ACC112 (cell line): ENCODE data around the gene RNASE13.
"Not testable (repeated sequence)": the region's sequence is repeated elsewhere in the genome, so short reads cannot be mapped to it uniquely, and the experiment has no call there.

Experiments used
- H2AFZ ChIP-seq: fragments of 200-600 bp; sonication (generic); one replicate; pipeline ENCODE4 v1.6.0; 2017; ENCODE audit warnings: antibody characterized with exemption, low read length; ENCODE audit not compliant: unreplicated experiment
- H3K27ac ChIP-seq: fragments of 200-600 bp; sonication (generic); 2 replicates; pipeline ENCODE4 v1.5.1; 2014; ENCODE audit warnings: low read depth, mild to moderate bottlenecking, antibody characterized with exemption, low read length, moderate library complexity
- H3K27me3 ChIP-seq: fragments of 200-600 bp; sonication (generic); 2 replicates; pipeline ENCODE4 v1.6.1; 2014; ENCODE audit warnings: mild to moderate bottlenecking, antibody characterized with exemption, low read length, moderate library complexity, mixed read lengths; ENCODE audit not compliant: insufficient read depth
- H3K36me3 ChIP-seq: fragments of 200-600 bp; sonication (generic); 2 replicates; pipeline ENCODE4 v1.6.1; 2016; ENCODE audit warnings: mild to moderate bottlenecking, antibody characterized with exemption, low read length, moderate library complexity, mixed read lengths; ENCODE audit not compliant: insufficient read depth
- H3K4me1 ChIP-seq: fragments of 200-600 bp; sonication (generic); one replicate; pipeline ENCODE4 v1.6.1; 2016; ENCODE audit warnings: low read length, mixed read lengths; ENCODE audit not compliant: insufficient read depth, unreplicated experiment, control insufficient read depth
- H3K4me3 ChIP-seq: fragments of 200-600 bp; sonication (generic); 2 replicates; pipeline ENCODE4 v1.5.1; 2014; ENCODE audit warnings: mild to moderate bottlenecking, low read depth, low read length
- H3K79me2 ChIP-seq: fragments of 200-600 bp; sonication (generic); one replicate; pipeline ENCODE4 v1.6.0; 2016; ENCODE audit warnings: low read length; ENCODE audit not compliant: control insufficient read depth, unreplicated experiment, insufficient read depth

The RNASE13 gene

DNA sequence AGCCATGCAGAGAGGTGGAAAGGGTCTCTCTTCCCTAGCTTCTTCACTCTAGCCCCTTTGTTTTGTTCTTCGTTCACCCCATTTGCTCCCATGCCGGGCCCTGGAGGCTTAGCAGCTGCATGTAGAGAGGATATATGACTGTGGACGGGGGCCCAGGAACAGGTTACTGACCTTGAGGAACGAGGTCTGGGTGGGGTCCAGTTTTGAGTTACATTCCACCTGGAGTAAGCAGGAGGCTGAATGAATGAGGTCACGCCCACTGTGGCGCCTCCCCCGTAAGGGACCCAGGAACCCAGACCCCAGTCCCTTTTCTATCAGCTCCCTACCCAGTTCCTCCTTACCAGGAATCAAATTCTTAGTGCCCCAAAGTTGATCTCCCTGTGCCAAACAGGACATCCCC lies 16.3 kb downstream of the RNASE13 start:
- Histone ChIP-seq H3K4me1 (no peaks in the 10 kb centered on the region), H3K36me3 (no peaks in the 10 kb centered on the region), H3K27me3 (peaks cover 54% of the 10 kb centered on the region), H3K27ac (no peak overlapping the region), H2AFZ (no peak overlapping the region), H3K79me2 (no peaks in the 10 kb centered on the region), H3K4me3 (no peak overlapping the region)

DNA sequence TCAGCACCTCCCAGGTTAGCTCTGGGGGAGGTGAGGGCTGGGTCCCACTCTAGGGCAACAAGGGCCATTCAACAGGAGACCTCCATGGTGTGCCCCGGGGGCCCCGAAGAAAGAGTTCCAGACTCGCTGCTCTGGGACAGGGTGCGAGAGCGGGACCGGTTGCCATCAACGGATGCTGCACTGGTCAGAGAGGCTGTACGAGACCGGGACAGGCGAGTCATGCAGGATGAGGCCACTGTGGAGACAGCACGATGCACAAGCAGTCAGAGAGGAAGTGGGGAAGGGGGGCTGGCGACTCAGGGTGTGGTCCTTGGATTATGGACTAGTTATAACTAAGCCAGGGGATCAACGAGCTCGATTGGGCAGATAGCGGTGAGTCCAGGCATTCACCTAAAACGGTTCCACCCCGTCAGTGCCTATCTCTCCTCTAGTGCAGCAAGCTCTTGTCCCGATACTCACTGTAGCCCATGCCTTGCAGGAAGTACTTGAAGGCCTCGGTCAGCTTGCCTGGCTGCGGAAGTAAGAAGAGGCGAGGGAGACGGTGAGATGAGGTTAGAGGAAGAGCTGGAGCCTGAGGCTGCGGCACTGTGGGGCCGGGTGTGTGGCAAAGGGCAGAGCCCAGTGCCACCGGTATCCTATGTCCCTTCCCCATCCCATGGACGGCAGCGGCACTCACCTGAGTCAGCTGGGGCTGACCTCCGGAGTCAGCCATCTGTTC lies 16.9 kb downstream of the RNASE13 start:
- H3K79me2 ChIP-seq = no peaks in the 10 kb centered on the region
- H3K4me1 ChIP-seq = no peaks in the 10 kb centered on the region
- H3K4me3 ChIP-seq = no peak overlapping the region
- peaks cover 54% of the 10 kb centered on the region for H3K27me3 ChIP-seq
- no peak overlapping the region for H3K27ac ChIP-seq
- H3K36me3 ChIP-seq = no peaks in the 10 kb centered on the region
- no peak overlapping the region for H2AFZ ChIP-seq

DNA sequence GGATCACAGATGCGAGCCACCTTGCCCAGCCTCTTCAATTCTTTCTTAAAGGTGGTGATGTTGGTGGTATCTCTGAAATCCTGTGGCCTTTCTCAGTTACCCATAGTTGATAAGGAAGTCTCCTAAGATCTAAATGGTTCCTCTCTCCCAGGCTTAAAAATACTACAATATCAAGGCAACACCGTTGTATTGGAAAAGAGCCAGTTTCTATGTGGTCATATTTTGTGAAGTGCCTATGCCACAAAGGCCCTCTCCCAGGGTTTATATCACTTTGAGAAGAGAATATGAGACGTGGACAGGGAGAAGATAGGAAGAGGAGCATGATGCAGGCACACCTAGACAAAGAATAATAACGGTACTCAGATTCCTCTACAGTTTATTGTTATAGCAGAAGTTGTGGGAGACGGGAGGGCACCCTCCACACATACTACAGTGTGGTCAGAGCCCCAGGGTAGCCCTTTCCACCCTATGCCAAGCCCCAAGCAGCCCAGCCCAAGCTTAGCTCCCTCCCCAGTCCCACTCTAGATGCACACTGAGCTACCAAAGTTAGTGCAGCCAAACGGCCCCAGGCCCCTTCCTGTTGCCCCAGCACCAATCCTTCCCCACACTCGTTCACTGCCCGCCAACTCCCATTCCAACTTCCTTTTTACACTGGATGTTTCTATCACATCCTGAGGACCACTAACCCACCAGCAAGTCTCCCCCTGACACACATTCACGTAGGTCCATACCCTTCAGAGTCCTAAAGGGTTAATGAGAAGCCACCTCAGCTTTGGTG lies 18.0 kb downstream of the RNASE13 start:
- Histone ChIP-seq H3K4me3 (no peak overlapping the region), H2AFZ (no peak overlapping the region), H3K79me2 (no peaks in the 10 kb centered on the region), H3K27ac (no peak overlapping the region), H3K4me1 (no peaks in the 10 kb centered on the region), H3K27me3 (peaks cover 52% of the 10 kb centered on the region), H3K36me3 (no peaks in the 10 kb centered on the region)

GRCh38 chr14:21015312-21015711 lies 19.3 kb downstream of the RNASE13 start:
- H2AFZ ChIP-seq = no peak overlapping the region
- no peak overlapping the region for H3K27ac ChIP-seq
- peaks cover 47% of the 10 kb centered on the region for H3K27me3 ChIP-seq
- no peaks in the 10 kb centered on the region for H3K79me2 ChIP-seq
- H3K36me3 ChIP-seq = no peaks in the 10 kb centered on the region
- no peaks in the 10 kb centered on the region for H3K4me1 ChIP-seq
- H3K4me3 ChIP-seq = no peak overlapping the region

- Histone ChIP-seq H3K4me3 (no peak overlapping the region), H3K79me2 (no peaks in the 10 kb centered on the region), H2AFZ (no peak overlapping the region)
Observed at GRCh38 chr14:21014761-21015190, 19.8 kb downstream of the RNASE13 start.

GRCh38 chr14:21011136-21011535 lies 23.5 kb downstream of the RNASE13 start:
- no peak overlapping the region for H3K4me3 ChIP-seq
- H3K27me3 ChIP-seq = peaks cover 30% of the 10 kb centered on the region
- H3K79me2 ChIP-seq = no peaks in the 10 kb centered on the region
- no peaks in the 10 kb centered on the region for H3K36me3 ChIP-seq
- no peak overlapping the region for H2AFZ ChIP-seq
- H3K27ac ChIP-seq = no peak overlapping the region
- no peaks in the 10 kb centered on the region for H3K4me1 ChIP-seq

More at GRCh38 chr14:21014761-21015190, 19.8 kb downstream of the RNASE13 start:
- Histone ChIP-seq H3K27ac (no peak overlapping the region), H3K4me1 (no peaks in the 10 kb centered on the region), H3K36me3 (no peaks in the 10 kb centered on the region), H3K27me3 (peaks cover 45% of the 10 kb centered on the region)

DNA sequence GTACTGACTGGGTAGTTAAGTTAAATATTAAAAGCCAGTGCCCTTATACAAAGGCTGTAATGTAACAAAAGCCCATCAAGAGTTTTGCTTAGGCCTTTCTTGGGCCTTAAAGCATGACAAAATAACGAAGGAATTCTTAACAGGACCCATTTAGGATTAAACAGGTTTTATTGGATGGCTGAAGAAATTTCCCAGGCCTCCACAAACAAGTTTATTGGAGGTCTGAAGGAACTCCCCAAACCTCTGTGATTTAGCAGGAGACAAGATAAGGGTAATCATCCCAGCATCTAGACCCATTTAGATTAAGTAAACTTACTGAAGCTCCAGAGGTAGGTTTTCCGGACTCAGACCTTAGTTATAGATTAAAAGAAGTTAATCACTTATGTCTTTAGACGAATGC lies 24.9 kb downstream of the RNASE13 start:
- H3K27me3 ChIP-seq = peaks cover 26% of the 10 kb centered on the region
- not testable (repeated sequence) for H3K79me2 ChIP-seq, H3K4me3 ChIP-seq, H3K27ac ChIP-seq, H2AFZ ChIP-seq, H3K4me1 ChIP-seq, H3K36me3 ChIP-seq

DNA sequence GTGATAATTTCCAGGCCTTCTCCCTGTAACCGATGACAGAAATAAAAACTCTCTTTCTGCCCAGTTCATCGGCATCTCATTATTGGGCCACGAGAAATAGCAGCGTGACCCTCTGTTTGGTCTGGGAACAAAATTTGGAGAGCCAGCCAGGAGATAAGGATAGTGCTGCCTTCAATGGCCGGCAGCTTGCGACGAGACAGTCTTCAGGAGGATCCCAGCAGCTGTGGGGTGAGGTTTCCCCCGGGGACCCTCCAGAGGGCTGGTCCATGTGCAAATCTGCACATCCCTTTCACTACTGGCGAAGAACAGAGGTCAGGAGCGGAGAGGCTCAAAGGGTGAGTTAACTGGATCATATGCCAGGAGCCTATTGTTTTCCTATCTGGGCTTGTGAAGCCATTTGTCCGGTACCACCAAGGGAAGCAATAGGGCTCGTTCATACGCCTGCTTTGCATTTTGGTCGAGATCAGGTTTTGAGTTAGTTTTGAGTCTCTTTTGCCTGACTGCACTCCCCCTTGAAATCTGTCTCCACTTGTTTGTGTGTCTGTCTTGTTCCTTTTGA lies 30.7 kb downstream of the RNASE13 start:
- H3K27ac ChIP-seq = no peak overlapping the region
- no peaks in the 10 kb centered on the region for H3K4me1 ChIP-seq
- no peak overlapping the region for H3K4me3 ChIP-seq
- H3K27me3 ChIP-seq = no peaks in the 10 kb centered on the region
- H3K36me3 ChIP-seq = no peaks in the 10 kb centered on the region
- H3K79me2 ChIP-seq = no peaks in the 10 kb centered on the region
- no peak overlapping the region for H2AFZ ChIP-seq

DNA sequence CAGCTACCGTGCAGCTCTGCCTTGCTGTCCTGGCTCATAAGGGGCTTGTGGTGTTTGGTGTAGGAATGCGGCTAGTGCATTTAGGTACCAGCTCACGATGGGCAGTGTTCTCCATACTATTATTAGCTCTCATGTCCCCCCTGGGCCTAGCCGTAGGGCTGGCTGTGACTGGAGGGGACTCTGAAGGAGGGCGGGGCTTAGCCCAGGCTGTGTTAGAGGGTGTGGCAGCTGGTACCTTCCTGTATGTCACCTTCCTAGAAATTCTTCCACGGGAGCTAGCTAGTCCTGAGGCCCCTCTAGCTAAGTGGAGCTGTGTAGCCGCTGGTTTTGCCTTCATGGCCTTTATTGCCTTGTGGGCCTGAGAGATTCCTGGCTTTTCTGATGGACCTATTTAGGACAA lies 33.4 kb downstream of the RNASE13 start:
- H3K4me3 ChIP-seq = no peak overlapping the region
- peaks cover 6% of the 10 kb centered on the region; the same call in 1 of the 2 replicates for H3K36me3 ChIP-seq
- peaks cover 4% of the 10 kb centered on the region for H3K4me1 ChIP-seq
- no peaks in the 10 kb centered on the region for H3K27me3 ChIP-seq
- H3K79me2 ChIP-seq = no peaks in the 10 kb centered on the region
- H3K27ac ChIP-seq = no peak overlapping the region
- no peak overlapping the region for H2AFZ ChIP-seq

- no peak overlapping the region for H2AFZ ChIP-seq
- H3K27ac ChIP-seq = no peak overlapping the region
- H3K79me2 ChIP-seq = no peaks in the 10 kb centered on the region
- H3K36me3 ChIP-seq = peaks cover 12% of the 10 kb centered on the region
- no peak overlapping the region for H3K4me3 ChIP-seq
- no peaks in the 10 kb centered on the region for H3K27me3 ChIP-seq
- peaks cover 4% of the 10 kb centered on the region for H3K4me1 ChIP-seq
Observed at GRCh38 chr14:20999591-20999990, 35.0 kb downstream of the RNASE13 start.
